Measurements from ENCODE around the gene SEPHS2. TPM values are rescaled to one million over a fixed set of nuclear protein-coding genes. Genes with fewer than 3 reads are reported as not detected.
A peak's percentile ranks its signal among the peaks of the same experiment; 100 is the strongest.

Gene SEPHS2
- total RNA-seq, 1 experiment from 2014 or later, result 51.9 TPM

DNA sequence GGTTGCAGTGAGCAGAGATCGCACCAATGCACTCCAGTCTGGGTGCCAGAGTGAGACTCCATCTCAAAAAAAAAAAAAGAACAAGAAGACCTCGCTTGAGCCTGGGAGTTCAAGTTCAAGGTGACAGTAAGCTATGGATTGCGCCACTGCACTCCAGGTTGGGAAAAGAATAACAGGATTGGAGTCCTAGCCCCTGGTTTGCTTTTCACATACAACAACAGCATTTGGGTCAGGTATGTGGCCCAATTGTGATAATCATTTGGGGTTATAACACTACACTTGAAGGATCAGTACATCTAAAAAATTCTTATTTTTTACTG, 3.4 kb upstream of the SEPHS2 start:
- CTCF ChIA-PET, result interaction anchor here (0.6 to 3.2 kb wide), 29 partner anchors 9 to 183 kb away, joined by 3 to 12 read pairs (median 4); partner anchors contain the start of genes DCTPP1 and ZNF747
- intact Hi-C loops (cut with micrococcal nuclease), result loop anchor here (1.0 to 2.0 kb wide), 3 partner anchors 78 to 179 kb away; partner anchors contain the start of gene ZNF768
- Mint-ChIP-seq H3K27me3 (ENCODE audit: insufficient read depth, unreplicated experiment) (no peaks in the 10 kb centered on the region), H3K27ac (ENCODE audit: low read depth, unreplicated experiment) (no peak overlapping the region), H3K4me3 (ENCODE audit: unreplicated experiment) (no peak overlapping the region), H3K4me1 (ENCODE audit: insufficient read depth, unreplicated experiment) (peaks cover 12% of the 10 kb centered on the region), H3K36me3 (ENCODE audit: insufficient read depth, unreplicated experiment) (peaks cover 17% of the 10 kb centered on the region), H3K9me3 (ENCODE audit: unreplicated experiment) (peaks cover 7% of the 10 kb centered on the region)
- BruUV-seq (replicated peaks), result no TSS peak
- TF ChIP-seq, protein P1, sequence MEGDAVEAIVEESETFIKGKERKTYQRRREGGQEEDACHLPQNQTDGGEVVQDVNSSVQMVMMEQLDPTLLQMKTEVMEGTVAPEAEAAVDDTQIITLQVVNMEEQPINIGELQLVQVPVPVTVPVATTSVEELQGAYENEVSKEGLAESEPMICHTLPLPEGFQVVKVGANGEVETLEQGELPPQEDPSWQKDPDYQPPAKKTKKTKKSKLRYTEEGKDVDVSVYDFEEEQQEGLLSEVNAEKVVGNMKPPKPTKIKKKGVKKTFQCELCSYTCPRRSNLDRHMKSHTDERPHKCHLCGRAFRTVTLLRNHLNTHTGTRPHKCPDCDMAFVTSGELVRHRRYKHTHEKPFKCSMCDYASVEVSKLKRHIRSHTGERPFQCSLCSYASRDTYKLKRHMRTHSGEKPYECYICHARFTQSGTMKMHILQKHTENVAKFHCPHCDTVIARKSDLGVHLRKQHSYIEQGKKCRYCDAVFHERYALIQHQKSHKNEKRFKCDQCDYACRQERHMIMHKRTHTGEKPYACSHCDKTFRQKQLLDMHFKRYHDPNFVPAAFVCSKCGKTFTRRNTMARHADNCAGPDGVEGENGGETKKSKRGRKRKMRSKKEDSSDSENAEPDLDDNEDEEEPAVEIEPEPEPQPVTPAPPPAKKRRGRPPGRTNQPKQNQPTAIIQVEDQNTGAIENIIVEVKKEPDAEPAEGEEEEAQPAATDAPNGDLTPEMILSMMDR (IDR thresholded peaks at IDR 0.05; ENCODE audit: unreplicated experiment), result no peak
- DNase-seq (ENCODE audit: unreplicated experiment), result no peak
- POLR2A ChIA-PET, result interaction anchor here (0.6 to 2.3 kb wide), 7 partner anchors 10 to 535 kb away, joined by 3 to 7 read pairs (median 3); partner anchors contain the start of genes DCTPP1 and FBRS

GRCh38 chr16:30447512-30448226, 2.0 kb upstream of the SEPHS2 start:
- ChIA-PET POLR2A (interaction anchor here (0.6 to 1.9 kb wide), 4 partner anchors 18 to 292 kb away, joined by 3 to 6 read pairs (median 4); partner anchors contain the start of genes DCTPP1 and ZNF747), CTCF (interaction anchor here (0.6 to 1.9 kb wide), 5 partner anchors 13 to 93 kb away, joined by 3 to 7 read pairs (median 3); no protein-coding TSS in a partner anchor)
- BruUV-seq (replicated peaks), result no TSS peak
- Mint-ChIP-seq H3K36me3 (ENCODE audit: insufficient read depth, unreplicated experiment) (peaks cover 31% of the 10 kb centered on the region), H3K27me3 (ENCODE audit: insufficient read depth, unreplicated experiment) (no peaks in the 10 kb centered on the region), H3K27ac (ENCODE audit: low read depth, unreplicated experiment) (no peak overlapping the region), H3K9me3 (ENCODE audit: unreplicated experiment) (peaks cover 7% of the 10 kb centered on the region), H3K4me1 (ENCODE audit: insufficient read depth, unreplicated experiment) (peaks cover 17% of the 10 kb centered on the region), H3K4me3 (ENCODE audit: unreplicated experiment) (no peak overlapping the region)
- intact Hi-C loops (cut with micrococcal nuclease), result loop anchor here (2.0 kb wide), 1 partner anchor 79 kb away; the partner anchor contains the start of gene ZNF768
- DNase-seq (ENCODE audit: unreplicated experiment), result no peak
- TF ChIP-seq, protein P1 (IDR thresholded peaks at IDR 0.05; ENCODE audit: unreplicated experiment), result no peak

DNA sequence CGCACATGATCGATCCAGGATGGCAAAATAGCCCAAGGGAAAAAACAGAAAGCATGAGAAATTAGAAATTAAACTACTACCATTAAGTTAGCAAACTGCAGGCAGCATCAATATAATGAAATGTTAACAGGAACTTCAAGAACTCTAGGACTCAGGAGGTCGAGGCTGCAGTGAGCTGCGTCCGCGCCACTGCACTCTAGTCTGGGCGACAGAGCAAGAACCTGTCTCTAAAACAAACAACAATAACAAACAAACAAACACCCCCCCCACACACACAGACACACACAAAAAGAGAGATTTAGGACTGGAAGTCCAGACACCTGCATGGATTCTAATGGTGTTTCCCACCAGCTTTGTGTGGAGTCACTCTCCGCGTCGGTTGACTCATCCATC, 525 bp upstream of the SEPHS2 start:
- Mint-ChIP-seq H3K36me3 (ENCODE audit: insufficient read depth, unreplicated experiment) (peaks cover 37% of the 10 kb centered on the region), H3K4me3 (ENCODE audit: unreplicated experiment) (peak overlapping the region; percentile 80), H3K27me3 (ENCODE audit: insufficient read depth, unreplicated experiment) (no peaks in the 10 kb centered on the region), H3K4me1 (ENCODE audit: insufficient read depth, unreplicated experiment) (peaks cover 17% of the 10 kb centered on the region), H3K9me3 (ENCODE audit: unreplicated experiment) (peaks cover 7% of the 10 kb centered on the region), H3K27ac (ENCODE audit: low read depth, unreplicated experiment) (peak overlapping the region; percentile 90)
- intact Hi-C loops (cut with micrococcal nuclease), result no loop called here
- TF ChIP-seq, protein P1 (IDR thresholded peaks at IDR 0.05; ENCODE audit: unreplicated experiment), result no peak
- BruUV-seq (replicated peaks), result TSS peak; percentile 87
- no peak for DNase-seq (ENCODE audit: unreplicated experiment)
- ChIA-PET CTCF (interaction anchor here (0.6 to 0.9 kb wide), 4 partner anchors 9 to 22 kb away, joined by 3 read pairs; partner anchors contain the start of gene DCTPP1), POLR2A (interaction anchor here (0.9 to 3.9 kb wide), 6 partner anchors 11 to 112 kb away, joined by 4 to 18 read pairs (median 4); partner anchors contain the start of gene ZNF747)

DNA sequence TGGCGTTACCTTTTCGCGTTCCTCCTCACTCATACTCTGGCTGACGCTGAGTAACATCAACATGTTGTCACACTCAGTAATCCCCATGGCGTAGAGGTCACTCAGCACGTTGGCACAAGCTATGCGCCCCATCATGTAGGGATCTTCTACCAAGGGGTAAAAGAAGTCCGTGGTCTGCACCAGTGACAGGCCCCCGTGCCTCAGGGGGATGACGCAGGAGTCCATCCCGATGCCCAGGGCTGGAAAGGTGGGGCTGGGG, 596 bp downstream of the SEPHS2 start:
- Mint-ChIP-seq H3K27ac (ENCODE audit: low read depth, unreplicated experiment) (peak overlapping the region; percentile 90), H3K27me3 (ENCODE audit: insufficient read depth, unreplicated experiment) (no peaks in the 10 kb centered on the region), H3K36me3 (ENCODE audit: insufficient read depth, unreplicated experiment) (peaks cover 42% of the 10 kb centered on the region), H3K9me3 (ENCODE audit: unreplicated experiment) (peaks cover 7% of the 10 kb centered on the region), H3K4me3 (ENCODE audit: unreplicated experiment) (peak overlapping the region; percentile 80), H3K4me1 (ENCODE audit: insufficient read depth, unreplicated experiment) (peaks cover 17% of the 10 kb centered on the region)
- no TSS peak for BruUV-seq (replicated peaks)
- TF ChIP-seq, protein P1 (IDR thresholded peaks at IDR 0.05; ENCODE audit: unreplicated experiment), result no peak
- no peak for DNase-seq (ENCODE audit: unreplicated experiment)
- intact Hi-C loops (cut with micrococcal nuclease), result no loop called here
- ChIA-PET CTCF (interaction anchor here (0.7 to 2.2 kb wide), 5 partner anchors 10 to 184 kb away, joined by 3 to 9 read pairs (median 5); partner anchors contain the start of gene ZNF747), POLR2A (interaction anchor here (1.0 to 3.9 kb wide), 13 partner anchors 15 to 189 kb away, joined by 3 to 18 read pairs (median 4); partner anchors contain the start of genes DCTPP1, ZNF689 and ZNF747)

Measured in MCF 10A (cell line).